K562 (cell line): ENCODE measurements around the gene TULP1. TPM values are rescaled to one million over a fixed set of nuclear protein-coding genes. Genes with fewer than 3 reads are reported as not detected.

ENCODE experiments used
- ARID4B ChIP-seq: sonication (generic); formaldehyde crosslinking; IDR thresholded peaks from 2 replicates; pipeline ENCODE4 v1.8.0; 2022; ENCODE audit warnings: mild to moderate bottlenecking, missing genetic modification reagents
- PHTF2 ChIP-seq: fragments of 250-450 bp; sonication (Bioruptor Pico); IDR thresholded peaks from 2 replicates; pipeline ENCODE4 v1.5.0; 2021; ENCODE audit warnings: mild to moderate bottlenecking
- polyA plus RNA-seq, 8 experiments: library from polyadenylated mRNA; depleted of rRNA in 4 of 8; stranded (reverse) in 5 of 8; unstranded in 3 of 8; fragments of >200 nt; fragmentation: Nextera tagmentation in 2 of 8; fragmentation: Illumina TruSeq in 1 of 8; extraction: Ambion mirVana in 2 of 8; extraction: Trizol in 1 of 8; gene quantifications; 2 replicates each; pipeline versions ENCODE4 v1.2.1 to v1.2.3, GENCODE V29; 2011 to 2014; ENCODE audit warnings: inconsistent platforms in 1 of 8, missing spikeins in 1 of 8
- total RNA-seq, 7 experiments: library from RNA; depleted of rRNA in 6 of 7; stranded (reverse); fragments of >200 nt in 6 of 7; fragmentation: Illumina TruSeq in 2 of 7; extraction: Trizol in 2 of 7; gene quantifications; 2 replicates each; pipeline versions ENCODE4 v1.2.1 to v1.2.3, GENCODE V29; 2011 to 2021; ENCODE audit warnings: low replicate concordance in 1 of 7
- TF ChIP-seq, protein P1 (sequence below): IDR thresholded peaks from 2 replicates; pipeline ENCODE4 v1.6.1; 2012; ENCODE audit warnings: low read depth, low read length, improper control_type of control experiment, borderline replicate concordance

TULP1 gene
- total and polyA plus RNA-seq, 9 of the 15 experiments (the other 6 are each of a cell fraction or from before 2014, with no cell fraction given): 0.06 to 0.17 (median 0.09) TPM; not detected in 6

GRCh38 chr6:35499372-35499771 is 13.3 kb downstream of the TULP1 start (continued):
- TF ChIP-seq, protein P1, sequence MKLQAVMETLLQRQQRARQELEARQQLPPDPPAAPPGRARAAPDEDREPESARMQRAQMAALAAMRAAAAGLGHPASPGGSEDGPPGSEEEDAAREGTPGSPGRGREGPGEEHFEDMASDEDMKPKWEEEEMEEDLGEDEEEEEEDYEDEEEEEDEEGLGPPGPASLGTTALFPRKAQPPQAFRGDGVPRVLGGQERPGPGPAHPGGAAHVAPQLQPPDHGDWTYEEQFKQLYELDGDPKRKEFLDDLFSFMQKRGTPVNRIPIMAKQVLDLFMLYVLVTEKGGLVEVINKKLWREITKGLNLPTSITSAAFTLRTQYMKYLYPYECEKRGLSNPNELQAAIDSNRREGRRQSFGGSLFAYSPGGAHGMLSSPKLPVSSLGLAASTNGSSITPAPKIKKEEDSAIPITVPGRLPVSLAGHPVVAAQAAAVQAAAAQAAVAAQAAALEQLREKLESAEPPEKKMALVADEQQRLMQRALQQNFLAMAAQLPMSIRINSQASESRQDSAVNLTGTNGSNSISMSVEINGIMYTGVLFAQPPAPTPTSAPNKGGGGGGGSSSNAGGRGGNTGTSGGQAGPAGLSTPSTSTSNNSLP: no peak
- TF ChIP-seq PHTF2 (CRISPR knock-in tag) (no peak), ARID4B (CRISPR knock-in tag) (no peak)
